ENCODE results near the gene TRIM74.
"Not testable (repeated sequence)": the region's sequence is repeated elsewhere in the genome, so short reads cannot be mapped to it uniquely, and the experiment has no call there.

TRIM74 gene

DNA sequence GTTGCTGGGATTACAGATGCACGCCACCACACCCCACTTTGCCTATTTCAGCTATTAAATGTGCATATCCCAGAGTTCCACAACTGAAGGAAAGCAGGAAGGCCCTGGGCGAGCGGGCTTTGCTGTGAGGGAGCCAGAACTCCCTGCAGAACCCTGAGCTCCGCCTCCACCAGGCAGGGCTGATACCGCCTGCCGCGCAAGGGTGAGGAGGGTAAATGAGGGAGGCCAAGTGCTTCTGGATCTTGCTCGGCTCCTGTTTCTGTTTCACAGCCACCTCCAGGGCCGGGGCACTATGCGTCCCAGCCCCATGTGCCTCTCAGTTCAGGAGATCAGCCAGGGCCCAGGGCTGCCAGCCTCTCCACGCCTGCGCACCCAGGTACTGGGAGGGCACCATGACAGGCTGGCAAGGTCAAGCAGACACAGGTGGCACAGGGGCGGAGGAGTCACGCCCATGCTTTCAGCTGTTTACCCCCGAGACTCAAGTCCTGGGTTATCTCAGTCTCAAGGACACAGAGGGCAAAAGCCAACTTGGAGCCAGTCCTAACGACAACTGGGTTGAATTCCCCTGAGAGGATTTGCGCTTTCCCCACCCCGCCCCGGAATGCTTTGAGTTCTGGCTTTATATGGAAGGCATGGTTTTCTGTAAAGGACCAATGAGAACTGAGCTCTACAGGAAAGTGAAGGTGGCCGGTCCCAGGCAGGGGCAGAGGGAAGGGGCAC, 8.5 kb downstream of the TRIM74 start:
- not testable (repeated sequence) for FAIRE-seq; DNase-seq (ENCODE audit: insufficient read length, low spot score)

- FAIRE-seq; DNase-seq (ENCODE audit: insufficient read length, low spot score): not testable (repeated sequence)
Measured at GRCh38 chr7:72960029-72960428, 9.2 kb downstream of the TRIM74 start.

DNA sequence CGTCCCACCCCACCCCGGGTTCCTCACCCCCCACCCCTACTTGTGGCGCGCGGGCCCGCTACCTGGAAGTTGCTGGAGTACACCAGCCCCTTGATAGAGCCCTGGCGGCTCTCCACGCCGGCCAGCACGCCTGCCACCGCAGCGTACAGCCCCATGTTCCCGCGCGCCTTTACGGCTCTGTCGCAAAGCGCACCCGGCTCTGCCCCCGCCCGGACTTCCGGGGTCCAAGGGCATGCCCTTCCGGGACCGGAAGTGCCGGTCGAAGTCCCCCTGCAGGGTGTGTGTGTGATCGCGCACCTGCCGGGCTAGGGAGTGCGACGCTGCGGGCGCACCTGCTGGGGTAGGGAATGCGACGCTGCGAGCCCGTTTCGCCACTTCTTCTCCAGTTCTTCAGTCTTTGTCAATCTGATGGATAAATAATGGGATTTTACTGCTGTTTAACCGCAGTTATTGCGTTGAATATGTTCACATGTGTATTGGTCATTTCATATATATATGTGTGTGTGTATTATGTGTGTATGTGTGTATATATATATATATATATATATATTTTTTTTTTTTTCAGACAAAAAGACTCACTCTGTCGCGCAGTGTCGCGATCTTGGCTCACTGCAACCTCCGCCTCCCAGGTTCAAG, 14.6 kb downstream of the TRIM74 start:
- FAIRE-seq; DNase-seq (ENCODE audit: insufficient read length, low spot score): not testable (repeated sequence)

- not testable (repeated sequence) for FAIRE-seq; DNase-seq (ENCODE audit: insufficient read length, low spot score)
Measured at GRCh38 chr7:72953901-72954562, 15.2 kb downstream of the TRIM74 start.

DNA sequence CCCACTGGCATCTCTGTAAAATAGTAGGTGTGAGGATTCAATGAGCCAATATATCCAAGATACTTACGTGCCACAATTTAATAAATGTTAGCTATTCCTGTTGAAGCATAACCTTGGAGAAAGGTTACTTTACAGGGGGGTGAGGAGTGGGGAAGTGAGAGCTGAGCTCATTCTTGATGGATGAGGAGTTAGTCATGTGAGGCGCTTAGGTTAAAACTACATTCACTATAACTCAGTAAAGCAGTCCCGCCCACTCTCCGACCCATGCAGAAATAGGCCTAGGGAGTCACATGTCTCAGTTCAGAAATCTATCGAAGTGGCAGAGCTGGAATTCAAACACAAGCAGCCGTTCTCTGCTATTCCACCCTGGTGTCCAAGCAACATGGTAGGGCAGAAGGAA, 18.8 kb downstream of the TRIM74 start:
- FAIRE-seq; DNase-seq (ENCODE audit: insufficient read length, low spot score): not testable (repeated sequence)

GRCh38 chr7:72949686-72950085, 19.6 kb downstream of the TRIM74 start:
- DNase-seq (ENCODE audit: insufficient read length, low spot score); FAIRE-seq: not testable (repeated sequence)

GRCh38 chr7:72949276-72949675, 20.0 kb downstream of the TRIM74 start:
- not testable (repeated sequence) for FAIRE-seq; DNase-seq (ENCODE audit: insufficient read length, low spot score)

DNA sequence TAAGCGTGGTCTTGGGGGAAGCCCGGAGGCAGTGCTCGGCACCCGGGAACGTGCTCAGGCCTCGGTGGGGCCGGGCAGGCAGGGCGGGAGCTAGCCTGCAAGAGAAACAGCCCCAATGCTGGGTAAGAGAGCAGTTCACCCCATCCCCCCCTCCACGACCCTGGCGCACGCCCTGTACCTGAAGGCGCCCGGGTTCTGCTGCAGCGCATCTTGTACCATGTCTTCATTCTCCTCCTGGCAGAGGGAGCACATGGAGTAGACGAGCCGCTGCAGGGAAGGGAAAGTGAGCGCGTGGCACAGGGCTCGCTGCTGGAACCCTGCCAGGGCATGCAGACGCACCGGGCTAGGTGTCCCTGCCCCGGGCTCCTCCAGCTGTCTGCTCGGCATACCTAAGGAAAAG, 20.6 kb downstream of the TRIM74 start:
- not testable (repeated sequence) for FAIRE-seq; DNase-seq (ENCODE audit: insufficient read length, low spot score)

DNA sequence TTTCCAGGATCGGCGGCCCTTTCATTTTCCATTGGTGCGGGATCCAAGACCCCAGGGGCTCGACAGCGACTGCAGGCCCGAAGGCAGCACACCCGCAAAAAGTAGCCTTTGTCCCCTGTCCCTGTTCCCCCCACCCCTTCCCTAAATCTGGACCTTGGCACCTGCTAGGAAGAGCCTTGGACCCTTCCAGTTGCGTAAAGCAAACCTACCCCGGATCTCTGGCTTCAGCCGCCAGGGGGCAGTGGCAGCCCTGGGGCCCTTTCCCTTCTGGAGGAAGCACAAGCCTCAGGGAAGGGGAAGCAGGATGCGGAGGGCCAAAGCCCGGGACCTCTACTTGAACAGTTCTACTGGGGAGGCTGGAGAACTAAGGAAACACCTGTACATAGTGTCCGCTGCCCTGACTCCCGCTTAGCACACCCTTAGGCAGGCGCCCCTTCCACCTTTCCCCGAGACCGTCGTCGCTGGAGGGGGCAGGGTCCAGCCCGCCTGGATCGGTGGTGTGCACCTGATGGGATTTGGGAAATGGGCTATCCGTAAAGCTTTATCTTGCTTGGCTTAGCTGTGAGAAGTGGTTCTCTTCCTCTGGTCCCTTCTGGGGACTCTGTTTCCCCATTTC, 23.0 kb downstream of the TRIM74 start:
- FAIRE-seq; DNase-seq (ENCODE audit: insufficient read length, low spot score): not testable (repeated sequence)

DNA sequence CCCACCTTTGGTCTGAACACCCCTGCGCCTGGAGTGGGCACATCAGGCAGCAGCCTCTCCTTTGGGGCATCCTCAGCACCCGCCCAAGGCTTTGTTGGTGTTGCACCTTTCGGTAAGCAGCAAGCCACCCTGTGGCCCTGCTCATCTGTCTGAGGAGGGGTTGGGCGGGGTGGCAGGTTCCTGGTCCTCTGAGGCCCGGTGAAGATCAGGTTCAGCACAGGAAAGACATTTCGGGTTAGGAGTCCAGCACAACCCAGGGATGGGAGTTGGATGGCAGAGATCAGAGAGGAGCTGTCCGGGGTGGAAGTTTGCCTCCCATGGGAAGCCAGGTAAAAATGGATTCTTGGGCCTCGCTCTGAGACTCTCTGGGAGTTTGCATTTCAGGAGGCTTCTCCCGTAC, 23.7 kb downstream of the TRIM74 start:
- not testable (repeated sequence) for FAIRE-seq

DNA sequence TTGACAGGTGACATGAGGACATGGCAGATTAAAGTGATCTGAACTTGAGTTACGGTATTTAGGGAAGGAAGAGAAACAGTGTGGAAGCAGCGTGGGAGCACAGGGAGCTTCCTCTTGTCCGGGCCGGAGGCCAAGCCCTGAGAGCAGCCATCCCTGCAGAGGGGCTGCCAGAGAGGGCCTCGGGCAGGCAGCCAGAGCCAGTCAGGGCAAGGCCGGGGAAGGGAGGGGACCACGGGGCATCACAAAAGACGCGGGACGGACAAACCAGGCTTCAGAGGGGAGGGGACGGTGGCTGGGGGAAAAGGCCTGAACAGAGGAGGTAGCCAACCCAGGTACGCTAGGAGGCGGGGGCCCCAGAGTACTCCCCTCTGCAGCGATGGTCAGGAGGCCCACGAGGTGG, 24.3 kb downstream of the TRIM74 start:
- FAIRE-seq; DNase-seq (ENCODE audit: insufficient read length, low spot score): not testable (repeated sequence)

More for the DNA sequence above, 23.7 kb downstream of the TRIM74 start:
- DNase-seq (ENCODE audit: insufficient read length, low spot score): not testable (repeated sequence)

DNA sequence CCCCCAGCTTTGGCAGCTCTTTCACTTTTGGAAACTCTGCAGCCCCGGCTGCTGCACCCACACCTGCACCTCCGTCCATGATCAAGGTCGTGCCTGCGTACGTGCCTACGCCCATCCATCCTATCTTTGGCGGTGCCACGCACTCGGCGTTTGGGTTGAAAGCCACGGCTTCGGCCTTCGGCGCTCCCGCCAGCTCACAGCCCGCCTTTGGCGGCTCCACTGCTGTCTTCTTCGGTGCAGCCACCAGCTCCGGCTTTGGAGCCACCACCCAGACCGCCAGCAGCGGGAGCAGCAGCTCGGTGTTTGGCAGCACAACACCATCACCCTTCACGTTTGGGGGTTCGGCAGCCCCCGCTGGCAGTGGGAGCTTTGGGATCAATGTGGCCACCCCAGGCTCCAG, 26.3 kb downstream of the TRIM74 start:
- FAIRE-seq; DNase-seq (ENCODE audit: insufficient read length, low spot score): not testable (repeated sequence)

GRCh38 chr7:72942022-72942705, 27.1 kb downstream of the TRIM74 start:
- not testable (repeated sequence) for DNase-seq (ENCODE audit: insufficient read length, low spot score); FAIRE-seq

GRCh38 chr7:72928216-72928615, 41.0 kb downstream of the TRIM74 start:
- not testable (repeated sequence) for FAIRE-seq; DNase-seq (ENCODE audit: insufficient read length, low spot score)

- not testable (repeated sequence) for DNase-seq (ENCODE audit: insufficient read length, low spot score); FAIRE-seq
Measured at GRCh38 chr7:72927791-72928190, 41.5 kb downstream of the TRIM74 start.
